ENCODE measurements around the gene PIGK. TPM values are rescaled to one million over a fixed set of nuclear protein-coding genes. Genes with fewer than 3 reads are reported as not detected.

Gene PIGK
- total RNA-seq, 1 experiment from 2014 or later = 21.5 TPM

DNA sequence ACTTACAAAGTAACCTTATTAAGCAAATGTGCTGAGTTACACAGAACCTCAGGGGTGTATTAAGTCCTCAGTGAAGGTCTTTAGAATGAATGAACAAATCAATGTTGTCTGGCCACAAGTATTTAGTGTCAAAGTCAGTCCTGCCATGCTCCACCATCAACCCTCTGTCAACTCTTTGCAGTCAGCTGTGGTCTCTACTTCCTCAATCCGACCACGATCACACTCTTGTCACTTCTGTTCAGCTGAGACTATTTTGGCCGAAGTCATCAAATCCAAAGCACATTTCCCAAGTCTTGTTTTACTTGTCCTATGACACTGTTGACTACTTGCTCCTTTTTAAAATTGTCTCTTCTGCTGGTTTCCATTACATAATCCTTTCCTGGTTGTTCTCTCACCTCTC is 178.4 kb downstream of the PIGK start:
- Histone ChIP-seq H3K79me2 (ENCODE audit: low read depth) (no peaks in the 10 kb centered on the region), H2AFZ (no peak overlapping the region), H3K9me3 (ENCODE audit: insufficient read depth, low read depth) (peaks cover 4% of the 10 kb centered on the region; the same call in 1 of the 2 replicates), H3F3A (ENCODE audit: insufficient read depth, low read depth) (0 out of 2 replicates have a peak, but pooled peaks cover 5% of the 10 kb centered on the region), H3K27ac (no peak overlapping the region), H3K4me2 (no peak overlapping the region), H3K36me3 (ENCODE audit: low read depth) (no peaks in the 10 kb centered on the region), H3K4me1 (replicated peaks; ENCODE audit: insufficient read depth) (peaks cover 17% of the 10 kb centered on the region), H4K20me1 (ENCODE audit: insufficient read depth) (no peaks in the 10 kb centered on the region), H3K4me3 (no peak overlapping the region), H3K9me2 (ENCODE audit: insufficient read depth) (no peaks in the 10 kb centered on the region), H3K27me3 (ENCODE audit: insufficient read depth, low read depth) (no peaks in the 10 kb centered on the region)
- no peak for TF ChIP-seq EZH2 (IDR thresholded peaks at IDR 0.05; ENCODE audit: low read depth)
- TF ChIP-seq, protein P1, sequence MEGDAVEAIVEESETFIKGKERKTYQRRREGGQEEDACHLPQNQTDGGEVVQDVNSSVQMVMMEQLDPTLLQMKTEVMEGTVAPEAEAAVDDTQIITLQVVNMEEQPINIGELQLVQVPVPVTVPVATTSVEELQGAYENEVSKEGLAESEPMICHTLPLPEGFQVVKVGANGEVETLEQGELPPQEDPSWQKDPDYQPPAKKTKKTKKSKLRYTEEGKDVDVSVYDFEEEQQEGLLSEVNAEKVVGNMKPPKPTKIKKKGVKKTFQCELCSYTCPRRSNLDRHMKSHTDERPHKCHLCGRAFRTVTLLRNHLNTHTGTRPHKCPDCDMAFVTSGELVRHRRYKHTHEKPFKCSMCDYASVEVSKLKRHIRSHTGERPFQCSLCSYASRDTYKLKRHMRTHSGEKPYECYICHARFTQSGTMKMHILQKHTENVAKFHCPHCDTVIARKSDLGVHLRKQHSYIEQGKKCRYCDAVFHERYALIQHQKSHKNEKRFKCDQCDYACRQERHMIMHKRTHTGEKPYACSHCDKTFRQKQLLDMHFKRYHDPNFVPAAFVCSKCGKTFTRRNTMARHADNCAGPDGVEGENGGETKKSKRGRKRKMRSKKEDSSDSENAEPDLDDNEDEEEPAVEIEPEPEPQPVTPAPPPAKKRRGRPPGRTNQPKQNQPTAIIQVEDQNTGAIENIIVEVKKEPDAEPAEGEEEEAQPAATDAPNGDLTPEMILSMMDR (conservative IDR thresholded peaks at IDR 0.05) = no peak
- ChIA-PET POLR2A (ENCODE audit: unreplicated experiment) (no interaction called here), CTCF (no interaction called here)
- BruUV-seq (replicated peaks) = no TSS peak
- intact Hi-C loops (cut with micrococcal nuclease; ENCODE audit: unreplicated experiment) = no loop called here
- no peak for DNase-seq

DNA sequence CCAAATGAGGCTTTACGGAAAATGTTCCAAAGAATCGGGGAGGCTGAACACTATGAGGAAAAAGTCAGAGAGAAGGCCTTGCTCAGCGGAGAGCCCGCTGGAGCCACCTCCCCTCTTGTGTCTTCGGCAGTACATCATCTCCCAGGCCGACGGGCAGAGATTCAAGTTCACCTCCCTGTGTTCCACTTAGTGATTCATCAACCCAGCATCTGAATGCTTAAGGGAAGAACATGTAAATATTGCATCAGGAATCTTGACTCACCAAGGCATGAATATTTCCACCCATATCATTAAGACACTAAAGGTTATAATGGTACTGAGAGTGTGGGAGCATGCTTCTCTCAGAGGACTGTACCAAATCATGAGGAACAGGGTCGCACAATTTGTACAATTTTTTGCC is 179.5 kb downstream of the PIGK start:
- CTCF ChIA-PET = no interaction called here
- H3K27me3 ChIP-seq (ENCODE audit: insufficient read depth, low read depth) = no peaks in the 10 kb centered on the region
- no TSS peak for BruUV-seq (replicated peaks)
- 0 out of 2 replicates have a peak, but pooled peaks cover 5% of the 10 kb centered on the region for H3F3A ChIP-seq (ENCODE audit: insufficient read depth, low read depth)
- intact Hi-C loops (cut with micrococcal nuclease; ENCODE audit: unreplicated experiment) = loop anchor here (1.0 kb wide), 1 partner anchor 21 kb away; no protein-coding TSS in a partner anchor
- H3K4me2 ChIP-seq = peak overlapping the region; percentile 50
- no peaks in the 10 kb centered on the region for H3K36me3 ChIP-seq (ENCODE audit: low read depth)
- peak overlapping the region; percentile 80 for H3K27ac ChIP-seq
- H2AFZ ChIP-seq = peak overlapping the region; percentile 6; the same call in 1 of the 2 replicates
- no peak overlapping the region for H3K4me3 ChIP-seq
- H4K20me1 ChIP-seq (ENCODE audit: insufficient read depth) = no peaks in the 10 kb centered on the region
- POLR2A ChIA-PET (ENCODE audit: unreplicated experiment) = no interaction called here
- TF ChIP-seq, protein P1 (conservative IDR thresholded peaks at IDR 0.05) = no peak
- TF ChIP-seq EZH2 (IDR thresholded peaks at IDR 0.05; ENCODE audit: low read depth) = no peak
- peaks cover 4% of the 10 kb centered on the region; the same call in 1 of the 2 replicates for H3K9me3 ChIP-seq (ENCODE audit: insufficient read depth, low read depth)
- H3K9me2 ChIP-seq (ENCODE audit: insufficient read depth) = no peaks in the 10 kb centered on the region
- H3K4me1 ChIP-seq (replicated peaks; ENCODE audit: insufficient read depth) = peaks cover 17% of the 10 kb centered on the region
- no peaks in the 10 kb centered on the region for H3K79me2 ChIP-seq (ENCODE audit: low read depth)
- peak; percentile 67 to 97 for DNase-seq

- Histone ChIP-seq H3K9me3 (ENCODE audit: insufficient read depth, low read depth) (peaks cover 4% of the 10 kb centered on the region; the same call in 1 of the 2 replicates), H3F3A (ENCODE audit: insufficient read depth, low read depth) (0 out of 2 replicates have a peak, but pooled peaks cover 5% of the 10 kb centered on the region), H3K36me3 (ENCODE audit: low read depth) (no peaks in the 10 kb centered on the region), H3K27me3 (ENCODE audit: insufficient read depth, low read depth) (no peaks in the 10 kb centered on the region), H3K27ac (peak overlapping the region; percentile 80), H3K79me2 (ENCODE audit: low read depth) (no peaks in the 10 kb centered on the region), H3K9me2 (ENCODE audit: insufficient read depth) (no peaks in the 10 kb centered on the region), H3K4me3 (no peak overlapping the region), H3K4me1 (replicated peaks; ENCODE audit: insufficient read depth) (peaks cover 17% of the 10 kb centered on the region), H2AFZ (no peak overlapping the region), H4K20me1 (ENCODE audit: insufficient read depth) (no peaks in the 10 kb centered on the region), H3K4me2 (peak overlapping the region; percentile 50; the same call in 1 of the 2 replicates)
- POLR2A ChIA-PET (ENCODE audit: unreplicated experiment) = no interaction called here
- TF ChIP-seq, protein P1 (conservative IDR thresholded peaks at IDR 0.05) = no peak
- no peak for TF ChIP-seq EZH2 (IDR thresholded peaks at IDR 0.05; ENCODE audit: low read depth)
- intact Hi-C loops (cut with micrococcal nuclease; ENCODE audit: unreplicated experiment) = loop anchor here (1.0 kb wide), 1 partner anchor 21 kb away; no protein-coding TSS in a partner anchor
- no peak for DNase-seq
- BruUV-seq (replicated peaks) = no TSS peak
- CTCF ChIA-PET = no interaction called here
Measured at GRCh38 chr1:77039111-77039510, 180.1 kb downstream of the PIGK start.

Small RNA genes lying within 50 kb of the gene (microRNA-seq; reads per million reads assigned to microRNA genes)
- not detected for gene MIR7156 (ENCODE audit: borderline number of aligned reads, borderline replicate concordance)

Other genes starting within 250 kb of the PIGK start
- 0.28 and 1.2 TPM in 2 replicates for gene AK5, start 62.6 kb upstream of the PIGK start, total RNA-seq (2021)